Keratinocyte (primary cell): ENCODE results near the gene RAMACL. TPM values are rescaled to one million over a fixed set of nuclear protein-coding genes. Genes with fewer than 3 reads are reported as not detected.

Experiments
- DNase-seq: peaks from one replicate; pipeline ENCODE4 v3.0.0-alpha.2; 2011; ENCODE audit warnings: low read depth, missing footprints, low spot score
- FAIRE-seq: peaks from 2 replicates; lab custom pipeline; 2011; peaks lifted over from hg19 to GRCh38; lab: Jason Lieb, UNC
- H2AFZ ChIP-seq: 2 replicates; pipeline ENCODE4 v1.6.0; 2012; ENCODE audit warnings: low read length, control low read depth, inconsistent platforms; ENCODE audit not compliant: control insufficient read depth
- H3K27ac ChIP-seq: 2 replicates; pipeline ENCODE4 v1.5.1; 2011; ENCODE audit warnings: low read length; ENCODE audit not compliant: control insufficient read depth, insufficient read depth
- H3K27me3 ChIP-seq: 3 replicates; pipeline ENCODE4 v1.6.0; 2011; ENCODE audit warnings: low read length; ENCODE audit not compliant: control insufficient read depth, insufficient read depth; ENCODE audit errors: extremely low read depth
- H3K36me3 ChIP-seq, 2 experiments: 2 replicates in 1 of 2; 3 replicates in 1 of 2; pipeline ENCODE4 v1.5.1; 2011; ENCODE audit warnings: low read length in 2 of 2, mild to moderate bottlenecking in 1 of 2; ENCODE audit not compliant: control insufficient read depth in 2 of 2, insufficient read depth in 2 of 2; ENCODE audit errors: extremely low read depth in 1 of 2
- H3K4me1 ChIP-seq: 3 replicates; pipeline ENCODE4 v1.5.1; 2011; ENCODE audit warnings: low read length; ENCODE audit not compliant: control insufficient read depth, insufficient read depth; ENCODE audit errors: extremely low read depth
- H3K4me2 ChIP-seq: 3 replicates; pipeline ENCODE4 v1.6.0; 2011; ENCODE audit warnings: low read depth, low read length; ENCODE audit not compliant: control insufficient read depth, insufficient read depth; ENCODE audit errors: extremely low read depth
- H3K4me3 ChIP-seq, 3 experiments: fragments of 200-600 bp in 1 of 3; sonication (generic) in 1 of 3; 2 replicates in 2 of 3; 3 replicates in 1 of 3; pipeline ENCODE4 v1.5.1; 2011 to 2016; ENCODE audit warnings: low read length in 3 of 3, mild to moderate bottlenecking in 3 of 3, control low read depth in 2 of 3, inconsistent platforms in 1 of 3, low read depth in 1 of 3, mixed read lengths in 1 of 3, mixed run types in 1 of 3, moderate library complexity in 1 of 3; ENCODE audit not compliant: control insufficient read depth in 2 of 3, insufficient read depth in 2 of 3; ENCODE audit errors: extremely low read depth in 1 of 3
- H3K79me2 ChIP-seq: 2 replicates; pipeline ENCODE4 v1.6.0; 2012; ENCODE audit warnings: low read length; ENCODE audit not compliant: control insufficient read depth, insufficient read depth
- H3K9ac ChIP-seq: 3 replicates; pipeline ENCODE4 v1.6.0; 2011; ENCODE audit warnings: low read length; ENCODE audit not compliant: control insufficient read depth, insufficient read depth; ENCODE audit errors: extremely low read depth
- H3K9me1 ChIP-seq: 3 replicates; pipeline ENCODE4 v1.6.0; 2011; ENCODE audit warnings: low read length; ENCODE audit not compliant: control insufficient read depth, insufficient read depth; ENCODE audit errors: extremely low read depth
- H3K9me3 ChIP-seq: 2 replicates; pipeline ENCODE4 v1.5.1; 2012; ENCODE audit warnings: low read depth, low read length; ENCODE audit not compliant: control insufficient read depth
- H4K20me1 ChIP-seq: 3 replicates; pipeline ENCODE4 v1.6.0; 2011; ENCODE audit warnings: low read length; ENCODE audit not compliant: control insufficient read depth, insufficient read depth; ENCODE audit errors: extremely low read depth
- EZH2 ChIP-seq: IDR thresholded peaks from one replicate; pipeline ENCODE4 v1.6.1; 2012; ENCODE audit warnings: inconsistent platforms, mild to moderate bottlenecking, low read length, moderate library complexity
- dilution Hi-C: fragments of 300-500 bp; cut with MboI; formaldehyde crosslinking; loops from one replicate; pipeline ENCODE4 v1.7.0; 2020; ENCODE audit warnings: low sequenced_read_pairs; ENCODE audit not compliant: extremely low pct_ligation_motif_present
- polyA plus RNA-seq, 5 experiments: library from polyadenylated mRNA; depleted of rRNA in 3 of 5; stranded (reverse) in 3 of 5; stranded (forward) in 1 of 5; unstranded in 1 of 5; fragments of >200 nt; gene quantifications; 1 replicate in 1 of 5; 2 replicates in 3 of 5; 3 replicates in 1 of 5; pipeline versions ENCODE4 v1.2.1 to v1.2.3, GENCODE V29; 2011 to 2012; ENCODE audit warnings: missing spikeins in 2 of 5, low read depth in 1 of 5, low replicate concordance in 1 of 5
- TF ChIP-seq, protein P1 (sequence below), 3 experiments: IDR thresholded peaks in 1 of 3; conservative IDR thresholded peaks in 1 of 3; optimal IDR thresholded peaks in 1 of 3; 2 replicates in 2 of 3; 3 replicates in 1 of 3; pipeline versions ENCODE3 to v1.5.1; 2011; ENCODE audit warnings: low read length in 3 of 3, mild to moderate bottlenecking in 3 of 3, moderate library complexity in 2 of 3, control low read depth in 1 of 3, inconsistent platforms in 1 of 3; ENCODE audit not compliant: insufficient read depth in 2 of 3; ENCODE audit errors: extremely low read depth in 1 of 3

The RAMACL gene
- polyA plus RNA-seq, 1 donor (not counting 4 experiments of a cell fraction or from before 2014, with no cell fraction given), result 5.3 TPM

- Histone ChIP-seq H3K79me2 (no peaks in the 10 kb centered on the region), H3K27me3 (no peaks in the 10 kb centered on the region), H3K36me3 (peaks cover 0 to 3% of the 10 kb centered on the region in 2 experiments), H3K27ac (no peak overlapping the region), H3K9ac (no peak overlapping the region), H3K9me1 (peaks cover 3% of the 10 kb centered on the region), H2AFZ (no peak overlapping the region), H4K20me1 (peaks cover 4% of the 10 kb centered on the region), H3K9me3 (no peaks in the 10 kb centered on the region), H3K4me1 (no peaks in the 10 kb centered on the region), H3K4me2 (no peak overlapping the region), H3K4me3 (no peak overlapping the region)
- FAIRE-seq (no peak), DNase-seq (no peak)
- TF ChIP-seq EZH2, result no peak
- dilution Hi-C loops, result no loop called here
Measured at GRCh38 chr6:166595061-166595780, 8.7 kb upstream of the RAMACL start.

- dilution Hi-C loops, result no loop called here
- Histone ChIP-seq H3K4me3 (no peak overlapping the region), H3K79me2 (no peaks in the 10 kb centered on the region), H3K27me3 (no peaks in the 10 kb centered on the region), H3K9me3 (no peaks in the 10 kb centered on the region), H3K36me3 (no peaks in the 10 kb centered on the region), H3K27ac (no peak overlapping the region), H3K4me1 (no peaks in the 10 kb centered on the region), H4K20me1 (peaks cover 1% of the 10 kb centered on the region), H3K9me1 (peaks cover 3% of the 10 kb centered on the region), H3K4me2 (no peak overlapping the region), H2AFZ (no peak overlapping the region), H3K9ac (no peak overlapping the region)
- FAIRE-seq (no peak), DNase-seq (no peak)
- TF ChIP-seq EZH2, result no peak
- TF ChIP-seq, protein P1, sequence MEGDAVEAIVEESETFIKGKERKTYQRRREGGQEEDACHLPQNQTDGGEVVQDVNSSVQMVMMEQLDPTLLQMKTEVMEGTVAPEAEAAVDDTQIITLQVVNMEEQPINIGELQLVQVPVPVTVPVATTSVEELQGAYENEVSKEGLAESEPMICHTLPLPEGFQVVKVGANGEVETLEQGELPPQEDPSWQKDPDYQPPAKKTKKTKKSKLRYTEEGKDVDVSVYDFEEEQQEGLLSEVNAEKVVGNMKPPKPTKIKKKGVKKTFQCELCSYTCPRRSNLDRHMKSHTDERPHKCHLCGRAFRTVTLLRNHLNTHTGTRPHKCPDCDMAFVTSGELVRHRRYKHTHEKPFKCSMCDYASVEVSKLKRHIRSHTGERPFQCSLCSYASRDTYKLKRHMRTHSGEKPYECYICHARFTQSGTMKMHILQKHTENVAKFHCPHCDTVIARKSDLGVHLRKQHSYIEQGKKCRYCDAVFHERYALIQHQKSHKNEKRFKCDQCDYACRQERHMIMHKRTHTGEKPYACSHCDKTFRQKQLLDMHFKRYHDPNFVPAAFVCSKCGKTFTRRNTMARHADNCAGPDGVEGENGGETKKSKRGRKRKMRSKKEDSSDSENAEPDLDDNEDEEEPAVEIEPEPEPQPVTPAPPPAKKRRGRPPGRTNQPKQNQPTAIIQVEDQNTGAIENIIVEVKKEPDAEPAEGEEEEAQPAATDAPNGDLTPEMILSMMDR (optimal IDR thresholded peaks at IDR 0.05 in 1 of 3, IDR thresholded peaks at IDR 0.05 in 1 of 3, conservative IDR thresholded peaks at IDR 0.05 in 1 of 3; ENCODE audit: extremely low read depth in 1 of 3, insufficient read depth in 2 of 3, low read length in 3 of 3), result no peak
Measured at GRCh38 chr6:166592821-166593220, 6.3 kb upstream of the RAMACL start.
